ENCODE data around the gene EFHD2. TPM values are rescaled to one million over a fixed set of nuclear protein-coding genes. Genes with fewer than 3 reads are reported as not detected.
A peak's percentile ranks its signal among the peaks of the same experiment; 100 is the strongest.

EFHD2 gene
- total and polyA plus RNA-seq, 8 donors, result 36.2 to 191 (median 84.1) TPM

DNA sequence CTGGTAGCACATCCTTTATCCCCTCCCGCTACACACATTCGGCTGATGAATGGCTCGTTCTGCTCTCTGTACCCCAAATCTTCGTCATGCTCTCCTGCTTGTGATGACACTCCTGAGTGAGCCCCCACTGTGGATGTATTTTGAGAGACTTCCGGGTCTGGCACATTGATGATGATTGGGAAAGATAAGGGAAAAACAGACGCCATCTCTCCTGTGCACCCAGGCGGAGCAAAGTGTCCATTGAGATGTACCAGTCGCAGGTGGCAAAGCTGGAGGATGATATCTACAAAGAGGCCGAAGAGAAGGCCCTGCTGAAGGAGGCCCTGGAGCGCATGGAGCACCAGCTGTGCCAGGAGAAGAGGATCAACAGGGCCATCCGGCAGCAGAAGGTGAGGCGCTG is 27.9 kb upstream of the EFHD2 start:
- H3K27ac ChIP-seq, result no peak overlapping the region

DNA sequence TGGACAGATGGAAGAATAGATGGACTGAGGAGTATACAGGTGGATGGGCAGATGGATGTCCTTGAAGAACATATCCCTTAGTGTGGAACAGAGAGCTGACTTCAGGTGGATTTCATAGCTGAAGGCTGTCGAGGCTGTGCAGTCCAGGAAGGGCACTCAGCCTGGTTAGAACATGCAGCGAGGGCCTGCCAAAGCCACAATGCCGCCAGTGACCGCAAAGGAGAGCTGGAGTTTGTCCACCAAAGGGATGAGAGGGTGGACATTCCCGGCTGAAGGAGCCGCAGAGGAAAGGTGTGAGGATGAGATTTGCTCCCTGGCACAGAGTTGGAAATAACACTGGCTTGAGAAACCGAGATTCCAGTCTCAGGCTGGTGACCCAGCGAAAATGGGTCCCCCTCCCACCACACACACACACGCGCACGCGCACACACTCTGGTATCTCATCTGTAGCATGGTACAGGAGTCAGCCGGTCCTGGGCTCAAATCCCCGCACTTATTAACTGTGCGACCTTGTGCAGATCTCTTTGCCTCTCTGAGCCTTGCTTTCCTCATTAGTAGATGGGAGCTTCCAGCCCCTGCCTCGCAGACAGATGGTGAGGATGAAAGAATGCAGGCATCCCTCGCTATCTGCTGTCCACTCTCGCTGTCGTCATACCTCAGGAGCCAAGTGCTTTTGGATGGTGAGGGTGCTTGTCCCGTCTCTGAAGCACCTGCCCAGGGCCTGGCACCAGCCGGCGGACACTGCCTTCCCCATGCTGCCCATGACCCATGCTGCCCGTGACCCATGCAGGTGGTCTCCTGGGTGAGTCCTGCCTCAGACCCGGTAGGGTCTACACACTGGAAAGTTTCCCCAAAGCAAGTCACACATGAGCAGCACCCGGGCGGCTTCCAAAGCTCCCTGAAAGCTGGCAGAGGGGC is 26.8 kb upstream of the EFHD2 start:
- H3K27me3 ChIP-seq, result no peaks in the 10 kb centered on the region
- DNase-seq, result no peak
- peaks cover 4 to 16% (median 9%) of the 10 kb centered on the region in 4 donors for H3K4me1 ChIP-seq
- no peak overlapping the region for H3K27ac ChIP-seq
- no peak overlapping the region for H3K4me3 ChIP-seq
- TF ChIP-seq, protein P1, sequence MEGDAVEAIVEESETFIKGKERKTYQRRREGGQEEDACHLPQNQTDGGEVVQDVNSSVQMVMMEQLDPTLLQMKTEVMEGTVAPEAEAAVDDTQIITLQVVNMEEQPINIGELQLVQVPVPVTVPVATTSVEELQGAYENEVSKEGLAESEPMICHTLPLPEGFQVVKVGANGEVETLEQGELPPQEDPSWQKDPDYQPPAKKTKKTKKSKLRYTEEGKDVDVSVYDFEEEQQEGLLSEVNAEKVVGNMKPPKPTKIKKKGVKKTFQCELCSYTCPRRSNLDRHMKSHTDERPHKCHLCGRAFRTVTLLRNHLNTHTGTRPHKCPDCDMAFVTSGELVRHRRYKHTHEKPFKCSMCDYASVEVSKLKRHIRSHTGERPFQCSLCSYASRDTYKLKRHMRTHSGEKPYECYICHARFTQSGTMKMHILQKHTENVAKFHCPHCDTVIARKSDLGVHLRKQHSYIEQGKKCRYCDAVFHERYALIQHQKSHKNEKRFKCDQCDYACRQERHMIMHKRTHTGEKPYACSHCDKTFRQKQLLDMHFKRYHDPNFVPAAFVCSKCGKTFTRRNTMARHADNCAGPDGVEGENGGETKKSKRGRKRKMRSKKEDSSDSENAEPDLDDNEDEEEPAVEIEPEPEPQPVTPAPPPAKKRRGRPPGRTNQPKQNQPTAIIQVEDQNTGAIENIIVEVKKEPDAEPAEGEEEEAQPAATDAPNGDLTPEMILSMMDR (IDR thresholded peaks at IDR 0.05), result no peak
- TF ChIP-seq POLR2A (IDR thresholded peaks at IDR 0.05) (no peak), EP300 (IDR thresholded peaks at IDR 0.05) (no peak), POLR2AphosphoS5 (IDR thresholded peaks at IDR 0.05) (no peak)
- intact Hi-C loops (cut with DNase I; ENCODE audit: low total_unique reads), result no loop called here
- no peaks in the 10 kb centered on the region for H3K9me3 ChIP-seq
- no peaks in the 10 kb centered on the region for H3K36me3 ChIP-seq
- 90 to 93% (median 92%) methylated on average over 25 to 26 of the region's 26 CpGs for WGBS, 5 donors

More for the DNA sequence above, 27.9 kb upstream of the EFHD2 start:
- intact Hi-C loops (cut with DNase I; ENCODE audit: low total_unique reads), result no loop called here
- WGBS, 5 donors, result 92 to 96% (median 94%) methylated on average over 12 of the region's 12 CpGs
- no peak for TF ChIP-seq POLR2AphosphoS5 (IDR thresholded peaks at IDR 0.05)
- TF ChIP-seq, protein P1 (IDR thresholded peaks at IDR 0.05), result no peak
- no peak for TF ChIP-seq EP300 (IDR thresholded peaks at IDR 0.05)
- TF ChIP-seq POLR2A (IDR thresholded peaks at IDR 0.05), result no peak
- no peak for DNase-seq
- Histone ChIP-seq H3K27me3 (no peaks in the 10 kb centered on the region), H3K36me3 (no peaks in the 10 kb centered on the region), H3K9me3 (no peaks in the 10 kb centered on the region), H3K4me3 (no peak overlapping the region), H3K4me1 (peaks cover 4 to 16% (median 9%) of the 10 kb centered on the region in 4 donors)

DNA sequence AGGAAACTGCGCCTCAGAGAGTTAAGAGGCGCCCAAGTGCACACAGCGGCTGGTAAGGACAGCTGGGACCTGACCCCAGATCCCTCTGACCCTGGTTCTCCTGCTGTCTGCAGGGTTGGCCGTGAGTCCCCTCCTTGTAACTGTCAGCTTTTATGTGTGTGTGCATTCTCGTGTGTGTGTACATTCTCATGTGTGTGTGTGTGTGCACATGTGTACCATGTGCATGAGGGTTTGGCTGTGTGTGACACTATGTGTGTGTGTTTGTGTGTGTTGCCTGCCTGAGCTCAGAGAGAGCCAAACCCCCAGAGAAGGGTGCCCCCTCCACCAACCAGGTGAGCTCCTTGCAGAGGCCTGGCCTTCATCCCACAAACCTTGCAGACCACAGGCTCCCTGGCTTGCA is 25.9 kb upstream of the EFHD2 start:
- no peaks in the 10 kb centered on the region for H3K27me3 ChIP-seq
- intact Hi-C loops (cut with DNase I; ENCODE audit: low total_unique reads), result no loop called here
- H3K27ac ChIP-seq, result no peak overlapping the region
- no peaks in the 10 kb centered on the region for H3K9me3 ChIP-seq
- no peaks in the 10 kb centered on the region for H3K36me3 ChIP-seq
- no peak overlapping the region for H3K4me3 ChIP-seq
- 88 to 95% (median 93%) methylated on average over 5 of the region's 5 CpGs for WGBS, 5 donors
- DNase-seq, result no peak
- no peak for TF ChIP-seq EP300 (IDR thresholded peaks at IDR 0.05)
- TF ChIP-seq, protein P1 (IDR thresholded peaks at IDR 0.05), result no peak
- TF ChIP-seq POLR2A (IDR thresholded peaks at IDR 0.05), result no peak
- TF ChIP-seq POLR2AphosphoS5 (IDR thresholded peaks at IDR 0.05), result no peak
- peaks cover 4 to 16% (median 9%) of the 10 kb centered on the region in 4 donors for H3K4me1 ChIP-seq

DNA sequence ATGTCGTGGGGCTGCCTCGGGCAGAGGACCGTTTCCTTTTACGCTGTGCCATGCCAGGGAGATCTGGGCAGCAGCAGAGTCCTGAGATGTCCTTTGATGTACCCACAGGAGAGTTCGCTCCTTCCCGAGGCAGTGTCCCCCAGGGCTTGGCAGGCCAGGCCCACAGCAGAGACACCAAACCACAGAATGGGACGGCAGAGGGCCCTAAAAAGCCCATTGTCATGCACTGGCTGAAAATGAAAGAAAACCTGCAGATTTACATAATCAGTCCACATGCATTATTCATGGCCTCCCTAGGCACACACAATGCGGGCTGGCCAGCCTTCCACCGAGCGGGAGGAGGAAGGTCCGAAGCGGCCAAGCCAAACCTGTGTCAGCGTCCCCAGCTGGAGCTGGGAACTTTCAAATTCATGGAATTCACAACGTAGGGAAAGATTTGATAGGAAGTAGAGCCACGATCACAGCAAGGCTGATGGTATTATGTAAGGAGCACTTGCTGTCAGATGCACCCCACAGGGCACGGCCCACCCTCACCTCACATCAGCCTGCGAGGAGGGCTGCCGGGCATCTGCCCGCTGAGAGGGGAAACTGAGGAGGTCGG is 25.3 kb upstream of the EFHD2 start:
- Histone ChIP-seq H3K36me3 (no peaks in the 10 kb centered on the region), H3K4me1 (peaks cover 4 to 16% (median 9%) of the 10 kb centered on the region in 4 donors), H3K27me3 (no peaks in the 10 kb centered on the region), H3K27ac (no peak overlapping the region), H3K9me3 (no peaks in the 10 kb centered on the region), H3K4me3 (no peak overlapping the region)
- intact Hi-C loops (cut with DNase I; ENCODE audit: low total_unique reads), result no loop called here
- 55 to 71% (median 60%) methylated on average over 20 of the region's 20 CpGs for WGBS, 5 donors
- TF ChIP-seq POLR2AphosphoS5 (IDR thresholded peaks at IDR 0.05) (no peak), POLR2A (IDR thresholded peaks at IDR 0.05) (no peak), EP300 (IDR thresholded peaks at IDR 0.05) (no peak)
- TF ChIP-seq, protein P1 (IDR thresholded peaks at IDR 0.05), result no peak
- DNase-seq, result peak in 1 of 2 donors; percentile 45
